ENCODE measurements around the gene ANG.
"Not testable (repeated sequence)": the region's sequence is repeated elsewhere in the genome, so short reads cannot be mapped to it uniquely, and the experiment has no call there.

ANG gene

DNA sequence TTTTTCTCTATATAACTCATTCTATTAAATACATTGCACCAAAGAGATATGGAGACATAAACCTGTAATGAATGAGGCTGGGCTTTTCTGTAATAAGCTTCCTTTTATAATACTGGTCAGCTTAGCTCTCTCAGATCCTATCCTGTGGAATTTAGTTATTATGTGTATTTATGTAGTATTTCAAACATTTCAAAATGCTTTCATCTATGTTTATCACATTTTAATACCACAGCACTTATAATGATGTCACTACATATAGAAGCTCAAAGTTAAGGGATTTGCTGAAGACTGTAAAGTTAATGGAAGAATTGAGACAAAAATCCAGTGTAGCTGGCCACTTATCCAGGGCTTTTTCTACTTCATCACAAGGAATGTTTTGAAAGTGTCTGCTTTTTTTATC is 11.4 kb downstream of the ANG start:
- Histone ChIP-seq H2AFZ (ENCODE audit: low read length, unreplicated experiment) (no peak overlapping the region), H3K27ac (ENCODE audit: low read depth, low read length) (no peak overlapping the region), H3K27me3 (ENCODE audit: insufficient read depth, low read length) (0 out of 2 replicates have a peak, but pooled peaks cover 3% of the 10 kb centered on the region), H3K79me2 (ENCODE audit: control insufficient read depth, insufficient read depth, low read length, unreplicated experiment) (no peaks in the 10 kb centered on the region), H3K36me3 (ENCODE audit: insufficient read depth, low read length) (no peaks in the 10 kb centered on the region), H3K4me1 (ENCODE audit: control insufficient read depth, insufficient read depth, low read length, unreplicated experiment) (peaks cover 6% of the 10 kb centered on the region), H3K4me3 (ENCODE audit: low read depth, low read length) (no peak overlapping the region)

DNA sequence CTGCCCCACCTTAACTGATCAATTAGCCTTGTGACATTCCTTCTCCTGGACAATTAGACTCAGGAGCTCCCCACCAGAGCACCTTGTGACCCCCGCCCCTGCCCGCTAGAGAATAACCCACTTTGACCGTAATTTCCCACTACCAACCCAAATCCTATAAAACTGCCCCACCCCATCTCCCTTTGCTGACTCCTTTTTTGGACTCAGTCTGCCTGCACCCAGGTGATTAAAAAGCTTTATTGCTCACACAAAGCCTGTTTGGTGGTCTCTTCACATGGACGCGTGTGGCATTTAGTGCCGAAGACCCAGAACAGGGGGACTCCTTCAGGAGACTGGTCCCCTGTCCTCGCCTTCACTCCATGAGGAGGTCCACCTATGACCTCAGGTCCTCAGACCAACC is 12.4 kb downstream of the ANG start:
- not testable (repeated sequence) for H2AFZ ChIP-seq (ENCODE audit: low read length, unreplicated experiment); H3K4me3 ChIP-seq (ENCODE audit: low read depth, low read length); H3K4me1 ChIP-seq (ENCODE audit: control insufficient read depth, insufficient read depth, low read length, unreplicated experiment); H3K27me3 ChIP-seq (ENCODE audit: insufficient read depth, low read length); H3K36me3 ChIP-seq (ENCODE audit: insufficient read depth, low read length); H3K27ac ChIP-seq (ENCODE audit: low read depth, low read length); H3K79me2 ChIP-seq (ENCODE audit: control insufficient read depth, insufficient read depth, low read length, unreplicated experiment)

DNA sequence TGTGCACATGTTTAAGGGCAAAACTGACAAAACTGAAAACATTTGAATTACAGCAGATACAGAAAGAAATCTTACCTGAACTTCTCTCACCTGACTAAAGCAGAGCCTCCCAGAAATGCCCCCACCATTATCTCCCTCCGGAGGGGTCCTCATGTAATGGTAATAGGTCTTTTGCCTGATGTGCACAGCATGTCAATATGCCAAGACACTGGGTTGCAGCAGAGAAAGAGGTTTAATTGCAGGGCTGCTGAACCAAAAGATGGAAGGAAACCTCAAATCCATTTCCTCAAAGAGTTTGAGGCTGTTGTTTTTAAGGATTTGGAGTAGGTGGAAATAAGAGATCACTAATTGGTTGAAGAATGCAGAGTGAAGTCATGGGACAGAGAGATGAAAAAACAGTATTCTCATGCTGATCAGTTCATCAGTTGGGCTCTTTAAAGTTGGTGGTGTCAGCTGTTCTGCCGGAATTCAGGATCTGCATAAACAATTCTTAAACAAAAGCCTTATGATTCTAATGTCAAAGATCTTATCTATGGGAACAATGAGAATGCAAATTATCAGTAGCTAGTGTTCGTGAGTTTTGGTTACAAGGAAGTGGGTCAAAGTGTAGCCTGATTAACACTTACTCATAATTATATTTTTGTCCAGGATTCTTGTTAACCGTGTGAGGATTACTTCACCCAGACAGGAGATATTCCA is 18.2 kb downstream of the ANG start:
- Histone ChIP-seq H3K36me3 (ENCODE audit: insufficient read depth, low read length) (no peaks in the 10 kb centered on the region), H3K27ac (ENCODE audit: low read depth, low read length) (no peak overlapping the region), H3K79me2 (ENCODE audit: control insufficient read depth, insufficient read depth, low read length, unreplicated experiment) (no peaks in the 10 kb centered on the region), H3K27me3 (ENCODE audit: insufficient read depth, low read length) (peaks cover 46% of the 10 kb centered on the region), H2AFZ (ENCODE audit: low read length, unreplicated experiment) (no peak overlapping the region), H3K4me1 (ENCODE audit: control insufficient read depth, insufficient read depth, low read length, unreplicated experiment) (no peaks in the 10 kb centered on the region), H3K4me3 (ENCODE audit: low read depth, low read length) (no peak overlapping the region)

DNA sequence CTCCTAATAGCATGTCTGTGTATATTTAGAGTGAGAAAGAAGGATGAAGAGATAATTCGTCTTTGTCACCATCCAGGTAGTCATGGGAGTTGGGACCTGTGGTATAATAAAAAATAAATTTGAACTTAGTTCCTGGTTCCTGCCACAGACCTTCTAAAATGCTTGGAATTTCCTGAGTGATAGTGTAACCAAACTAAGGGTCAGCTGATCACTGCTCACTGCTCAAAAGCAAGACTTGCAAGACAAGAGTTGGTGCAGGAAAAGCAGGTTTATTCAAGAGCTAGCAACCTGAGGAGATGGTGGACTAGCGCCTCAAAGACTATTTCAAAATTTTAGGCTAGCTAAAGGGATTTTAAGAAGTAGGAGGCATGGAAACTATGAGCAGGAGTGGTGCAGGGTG is 19.1 kb downstream of the ANG start:
- H3K36me3 ChIP-seq (ENCODE audit: insufficient read depth, low read length): no peaks in the 10 kb centered on the region
- H3K27me3 ChIP-seq (ENCODE audit: insufficient read depth, low read length): peaks cover 54% of the 10 kb centered on the region
- H2AFZ ChIP-seq (ENCODE audit: low read length, unreplicated experiment): no peak overlapping the region
- H3K4me1 ChIP-seq (ENCODE audit: control insufficient read depth, insufficient read depth, low read length, unreplicated experiment): no peaks in the 10 kb centered on the region
- H3K27ac ChIP-seq (ENCODE audit: low read depth, low read length): no peak overlapping the region
- H3K79me2 ChIP-seq (ENCODE audit: control insufficient read depth, insufficient read depth, low read length, unreplicated experiment): no peaks in the 10 kb centered on the region
- no peak overlapping the region for H3K4me3 ChIP-seq (ENCODE audit: low read depth, low read length)

DNA sequence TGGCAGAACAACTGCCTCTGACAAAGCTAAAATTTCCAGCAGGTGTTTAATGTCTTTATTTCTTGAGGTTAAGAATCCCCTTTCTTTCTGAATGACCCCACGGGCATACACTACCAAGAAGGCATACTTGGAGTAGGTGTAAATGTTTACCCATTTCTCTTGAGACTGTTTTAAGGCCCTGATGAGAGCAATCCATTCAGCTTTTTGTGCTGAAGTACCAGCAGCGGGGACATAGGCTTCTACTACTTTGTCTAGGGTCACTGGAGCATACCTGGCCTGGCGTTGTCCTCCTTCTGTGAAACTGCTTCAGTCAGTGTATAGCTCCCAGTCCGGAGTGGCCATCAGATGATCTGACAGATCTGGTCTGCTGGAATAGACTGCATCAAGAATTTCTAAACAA is 22.7 kb downstream of the ANG start:
- Histone ChIP-seq H3K27ac (ENCODE audit: low read depth, low read length) (no peak overlapping the region), H3K36me3 (ENCODE audit: insufficient read depth, low read length) (no peaks in the 10 kb centered on the region), H3K27me3 (ENCODE audit: insufficient read depth, low read length) (peaks cover 68% of the 10 kb centered on the region), H3K79me2 (ENCODE audit: control insufficient read depth, insufficient read depth, low read length, unreplicated experiment) (no peaks in the 10 kb centered on the region), H2AFZ (ENCODE audit: low read length, unreplicated experiment) (no peak overlapping the region), H3K4me1 (ENCODE audit: control insufficient read depth, insufficient read depth, low read length, unreplicated experiment) (no peaks in the 10 kb centered on the region), H3K4me3 (ENCODE audit: low read depth, low read length) (no peak overlapping the region)

DNA sequence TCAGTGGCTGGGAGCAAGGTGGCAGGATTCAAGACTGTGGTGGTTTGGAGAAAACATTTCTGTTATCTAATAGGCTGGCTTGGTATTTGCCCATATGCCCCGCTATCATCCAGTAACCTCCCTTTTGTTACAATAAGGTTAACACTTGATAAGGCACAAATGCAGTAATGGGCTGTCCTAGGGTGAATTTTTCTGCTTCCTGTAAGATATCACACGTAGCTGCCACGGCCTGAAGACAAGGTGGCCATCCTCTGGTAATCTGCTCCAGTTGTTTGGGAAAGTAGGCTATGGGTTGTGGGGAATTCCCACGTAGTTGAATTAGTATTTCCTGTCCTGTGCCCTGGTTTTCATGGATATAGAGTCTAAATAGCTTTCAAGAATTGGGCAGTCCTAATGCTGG is 23.1 kb downstream of the ANG start:
- Histone ChIP-seq H2AFZ (ENCODE audit: low read length, unreplicated experiment) (no peak overlapping the region), H3K79me2 (ENCODE audit: control insufficient read depth, insufficient read depth, low read length, unreplicated experiment) (no peaks in the 10 kb centered on the region), H3K27me3 (ENCODE audit: insufficient read depth, low read length) (peaks cover 71% of the 10 kb centered on the region), H3K27ac (ENCODE audit: low read depth, low read length) (no peak overlapping the region), H3K4me1 (ENCODE audit: control insufficient read depth, insufficient read depth, low read length, unreplicated experiment) (no peaks in the 10 kb centered on the region), H3K4me3 (ENCODE audit: low read depth, low read length) (no peak overlapping the region), H3K36me3 (ENCODE audit: insufficient read depth, low read length) (no peaks in the 10 kb centered on the region)

DNA sequence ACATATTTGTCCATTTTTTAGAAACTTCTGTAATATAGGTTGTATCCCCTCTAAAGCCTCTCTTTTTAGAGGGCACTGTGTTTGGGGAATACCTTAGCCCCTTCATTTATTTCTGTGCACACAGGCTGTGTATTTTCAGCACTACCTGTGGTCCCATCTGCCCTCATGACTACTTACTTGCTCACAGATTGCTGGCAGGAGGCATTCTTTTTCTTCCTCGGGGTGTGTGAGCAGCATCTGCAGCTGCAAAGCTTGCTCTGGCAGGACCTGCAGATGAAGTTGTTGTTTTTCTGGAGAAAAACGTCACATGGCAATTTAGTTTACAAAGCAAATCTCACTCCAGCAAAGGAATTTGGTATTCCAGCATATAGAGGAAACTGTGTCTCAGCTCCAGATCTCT is 24.3 kb downstream of the ANG start:
- Histone ChIP-seq H3K4me1 (ENCODE audit: control insufficient read depth, insufficient read depth, low read length, unreplicated experiment) (no peaks in the 10 kb centered on the region), H3K36me3 (ENCODE audit: insufficient read depth, low read length) (no peaks in the 10 kb centered on the region), H3K27ac (ENCODE audit: low read depth, low read length) (no peak overlapping the region), H3K79me2 (ENCODE audit: control insufficient read depth, insufficient read depth, low read length, unreplicated experiment) (no peaks in the 10 kb centered on the region), H3K27me3 (ENCODE audit: insufficient read depth, low read length) (peaks cover 76% of the 10 kb centered on the region), H3K4me3 (ENCODE audit: low read depth, low read length) (no peak overlapping the region), H2AFZ (ENCODE audit: low read length, unreplicated experiment) (no peak overlapping the region)

DNA sequence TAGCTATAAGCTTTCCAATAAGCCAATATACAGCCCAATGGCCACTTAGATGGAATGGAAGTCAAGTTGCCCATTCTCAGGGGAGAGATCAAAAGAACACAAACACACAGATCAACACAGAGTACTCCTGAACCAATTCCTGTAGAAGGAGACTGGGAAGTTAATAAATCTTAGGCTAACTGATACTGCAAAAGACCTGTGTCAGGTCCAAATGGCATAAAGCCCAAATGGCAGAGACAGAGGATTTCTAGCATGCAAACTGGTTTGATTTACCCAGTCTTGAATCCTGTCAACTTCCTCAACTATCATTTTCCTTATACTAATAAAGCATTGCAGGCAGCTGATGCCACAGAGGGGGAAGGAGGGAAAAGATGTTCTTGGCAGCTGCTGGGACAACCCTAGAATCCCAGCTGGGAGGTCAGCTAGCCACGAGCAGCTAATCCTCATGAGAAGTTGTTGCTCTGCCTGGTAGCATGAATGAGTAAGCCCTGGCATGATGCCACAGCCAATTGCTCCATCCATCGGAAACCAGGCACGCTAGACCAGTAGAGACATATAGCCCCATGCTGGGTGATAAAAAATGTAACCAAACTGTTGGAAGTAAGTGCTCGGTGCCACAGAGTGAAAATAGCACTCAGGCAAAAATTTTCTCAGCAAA is 26.2 kb downstream of the ANG start:
- Histone ChIP-seq H3K27ac (ENCODE audit: low read depth, low read length) (no peak overlapping the region), H2AFZ (ENCODE audit: low read length, unreplicated experiment) (no peak overlapping the region), H3K27me3 (ENCODE audit: insufficient read depth, low read length) (peaks cover 74% of the 10 kb centered on the region), H3K79me2 (ENCODE audit: control insufficient read depth, insufficient read depth, low read length, unreplicated experiment) (no peaks in the 10 kb centered on the region), H3K4me3 (ENCODE audit: low read depth, low read length) (no peak overlapping the region), H3K4me1 (ENCODE audit: control insufficient read depth, insufficient read depth, low read length, unreplicated experiment) (no peaks in the 10 kb centered on the region), H3K36me3 (ENCODE audit: insufficient read depth, low read length) (no peaks in the 10 kb centered on the region)

DNA sequence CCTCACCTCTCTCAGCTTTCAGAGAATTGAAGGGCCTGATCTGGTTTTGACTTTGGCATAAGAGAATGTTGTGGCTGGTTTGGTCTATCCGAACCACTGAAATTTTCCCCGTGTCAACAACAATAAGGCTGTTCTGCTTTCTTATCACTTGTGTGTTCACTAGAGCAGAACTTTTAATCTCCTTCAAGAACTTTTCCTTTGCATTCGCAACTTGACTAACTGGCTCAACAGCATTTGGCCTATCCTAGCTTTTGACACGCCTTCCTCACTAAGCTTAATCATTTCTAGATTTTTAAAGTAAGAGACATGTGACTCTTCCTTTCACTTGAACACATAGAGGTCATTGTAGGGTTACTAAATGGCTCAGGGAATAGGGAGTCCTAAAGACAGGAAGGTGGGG is 31.2 kb downstream of the ANG start:
- Histone ChIP-seq H3K79me2 (ENCODE audit: control insufficient read depth, insufficient read depth, low read length, unreplicated experiment) (no peaks in the 10 kb centered on the region), H3K36me3 (ENCODE audit: insufficient read depth, low read length) (no peaks in the 10 kb centered on the region), H3K27ac (ENCODE audit: low read depth, low read length) (no peak overlapping the region), H2AFZ (ENCODE audit: low read length, unreplicated experiment) (no peak overlapping the region), H3K4me1 (ENCODE audit: control insufficient read depth, insufficient read depth, low read length, unreplicated experiment) (no peaks in the 10 kb centered on the region), H3K4me3 (ENCODE audit: low read depth, low read length) (no peak overlapping the region), H3K27me3 (ENCODE audit: insufficient read depth, low read length) (peaks cover 82% of the 10 kb centered on the region)

DNA sequence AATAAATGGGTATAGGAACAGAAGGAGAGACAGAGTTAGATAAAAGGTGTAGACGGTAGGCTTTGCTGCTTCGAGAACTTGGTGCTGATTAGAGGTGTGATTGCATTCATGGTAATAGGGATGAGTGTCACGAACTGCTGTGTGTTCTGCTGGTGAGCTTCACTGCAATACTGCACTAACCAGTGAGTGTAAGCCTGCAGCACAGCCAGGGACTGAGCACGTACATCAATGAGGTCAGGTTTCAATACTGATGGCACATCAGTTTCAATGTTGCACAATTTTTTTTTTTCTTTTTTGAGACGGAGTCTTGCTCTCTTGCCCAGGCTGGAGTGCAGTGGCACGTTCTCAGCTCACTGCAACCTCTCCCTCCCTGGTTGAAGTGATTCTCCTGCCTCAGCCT is 32.2 kb downstream of the ANG start:
- no peak overlapping the region for H3K27ac ChIP-seq (ENCODE audit: low read depth, low read length)
- no peaks in the 10 kb centered on the region for H3K36me3 ChIP-seq (ENCODE audit: insufficient read depth, low read length)
- H3K79me2 ChIP-seq (ENCODE audit: control insufficient read depth, insufficient read depth, low read length, unreplicated experiment): no peaks in the 10 kb centered on the region
- H2AFZ ChIP-seq (ENCODE audit: low read length, unreplicated experiment): no peak overlapping the region
- no peak overlapping the region for H3K4me3 ChIP-seq (ENCODE audit: low read depth, low read length)
- H3K27me3 ChIP-seq (ENCODE audit: insufficient read depth, low read length): peaks cover 92% of the 10 kb centered on the region
- H3K4me1 ChIP-seq (ENCODE audit: control insufficient read depth, insufficient read depth, low read length, unreplicated experiment): no peaks in the 10 kb centered on the region

DNA sequence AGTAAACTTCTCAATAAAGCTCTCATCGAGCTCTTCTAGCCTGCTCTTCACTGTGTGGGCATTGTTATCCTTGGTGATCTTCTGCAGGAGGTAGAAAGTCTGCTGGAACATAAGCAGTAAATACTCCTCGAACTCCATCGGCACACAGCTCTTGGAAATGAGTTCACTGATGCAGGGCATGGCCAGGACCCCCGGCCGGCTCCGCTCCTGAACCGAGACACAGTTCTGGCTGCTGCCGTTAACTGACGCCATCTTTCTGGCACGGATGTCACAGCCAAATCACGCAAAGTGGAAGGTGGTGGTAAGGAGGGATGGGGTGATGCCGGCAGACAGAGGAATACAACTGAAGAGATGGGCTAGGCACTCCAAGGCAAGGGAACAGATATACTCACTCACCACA is 33.5 kb downstream of the ANG start:
- H3K36me3 ChIP-seq (ENCODE audit: insufficient read depth, low read length): no peaks in the 10 kb centered on the region
- no peak overlapping the region for H3K4me3 ChIP-seq (ENCODE audit: low read depth, low read length)
- no peaks in the 10 kb centered on the region for H3K4me1 ChIP-seq (ENCODE audit: control insufficient read depth, insufficient read depth, low read length, unreplicated experiment)
- H3K79me2 ChIP-seq (ENCODE audit: control insufficient read depth, insufficient read depth, low read length, unreplicated experiment): no peaks in the 10 kb centered on the region
- no peak overlapping the region for H3K27ac ChIP-seq (ENCODE audit: low read depth, low read length)
- peaks cover 95% of the 10 kb centered on the region for H3K27me3 ChIP-seq (ENCODE audit: insufficient read depth, low read length)
- H2AFZ ChIP-seq (ENCODE audit: low read length, unreplicated experiment): no peak overlapping the region

Data from ACC112 (cell line).